HTERT RPE-1 (cell line): Measurements from ENCODE around the gene CCNL2.
"Not testable (repeated sequence)": the region's sequence is repeated elsewhere in the genome, so short reads cannot be mapped to it uniquely, and the experiment has no call there.

ENCODE experiments used
- in situ Hi-C: fragments of 300-500 bp; cut with MboI; formaldehyde crosslinking; loops from 4 replicates; pipeline ENCODE4 v1.14.3; 2020; ENCODE audit warnings: low sequenced_read_pairs

CCNL2 gene

DNA sequence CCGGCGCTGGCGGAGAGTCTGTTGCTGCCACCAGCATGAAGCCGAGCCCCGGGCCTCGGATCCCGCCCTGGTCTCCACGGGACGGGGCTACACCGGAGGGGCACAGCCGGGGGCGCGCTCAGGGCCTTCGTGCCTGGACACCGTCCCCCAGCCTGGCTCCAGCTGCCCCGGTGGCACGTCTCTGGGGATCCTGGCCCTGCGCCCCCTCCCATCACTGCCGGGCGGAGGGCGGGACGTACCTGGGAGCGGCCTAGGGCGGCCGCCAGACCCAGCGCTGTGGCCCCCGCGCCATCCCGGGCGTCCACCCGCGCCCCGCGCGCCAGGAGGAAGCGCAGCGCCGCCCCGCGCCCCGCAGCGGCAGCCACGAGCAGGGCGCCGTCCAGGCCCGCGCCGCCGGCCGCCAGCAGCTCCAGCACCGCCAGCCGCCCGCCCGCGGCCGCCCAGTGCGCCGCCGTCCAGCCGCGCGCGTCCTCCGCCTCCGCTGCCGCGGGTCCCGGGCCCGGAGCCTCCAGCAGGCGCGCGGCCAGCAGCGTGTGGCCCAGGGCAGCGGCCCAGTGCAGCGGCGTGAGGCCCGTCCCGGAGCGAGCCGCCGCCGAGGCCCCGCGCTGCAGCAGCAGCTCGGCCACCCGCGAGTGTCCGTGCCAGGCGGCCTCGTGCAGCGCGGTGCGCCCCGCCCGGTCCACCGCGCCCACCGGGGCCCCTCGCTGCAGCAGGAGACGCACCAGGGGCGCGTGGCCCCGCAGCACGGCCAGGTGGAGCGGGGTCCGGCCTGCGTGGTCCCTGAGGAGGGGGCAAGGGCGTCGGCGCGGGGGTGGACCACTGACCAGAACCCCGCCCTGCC, 20.9 kb upstream of the CCNL2 start:
- in situ Hi-C loops = no loop called here

DNA sequence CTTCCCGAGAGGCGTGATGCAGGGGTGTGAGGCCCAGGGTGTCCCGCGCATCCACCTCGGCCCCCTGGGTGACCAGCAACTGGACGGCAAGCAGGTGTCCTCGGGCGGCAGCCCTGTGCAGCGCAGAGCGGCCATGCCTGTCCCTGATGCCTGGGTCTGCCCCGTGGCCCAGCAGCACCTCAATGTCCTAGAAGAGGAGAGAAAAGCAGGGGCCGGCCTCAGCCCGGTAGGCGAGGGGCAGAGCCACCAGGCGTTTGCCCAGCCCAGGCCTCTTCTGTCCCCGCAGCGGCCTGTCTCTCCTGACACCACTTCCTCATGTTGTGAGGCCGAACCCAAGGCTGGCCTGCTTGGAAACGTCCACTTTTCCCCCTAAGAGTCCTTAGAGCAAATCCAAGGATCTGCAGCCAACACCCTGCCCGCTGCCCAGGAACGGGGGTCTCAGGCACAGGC, 20.3 kb upstream of the CCNL2 start:
- in situ Hi-C loops = no loop called here

DNA sequence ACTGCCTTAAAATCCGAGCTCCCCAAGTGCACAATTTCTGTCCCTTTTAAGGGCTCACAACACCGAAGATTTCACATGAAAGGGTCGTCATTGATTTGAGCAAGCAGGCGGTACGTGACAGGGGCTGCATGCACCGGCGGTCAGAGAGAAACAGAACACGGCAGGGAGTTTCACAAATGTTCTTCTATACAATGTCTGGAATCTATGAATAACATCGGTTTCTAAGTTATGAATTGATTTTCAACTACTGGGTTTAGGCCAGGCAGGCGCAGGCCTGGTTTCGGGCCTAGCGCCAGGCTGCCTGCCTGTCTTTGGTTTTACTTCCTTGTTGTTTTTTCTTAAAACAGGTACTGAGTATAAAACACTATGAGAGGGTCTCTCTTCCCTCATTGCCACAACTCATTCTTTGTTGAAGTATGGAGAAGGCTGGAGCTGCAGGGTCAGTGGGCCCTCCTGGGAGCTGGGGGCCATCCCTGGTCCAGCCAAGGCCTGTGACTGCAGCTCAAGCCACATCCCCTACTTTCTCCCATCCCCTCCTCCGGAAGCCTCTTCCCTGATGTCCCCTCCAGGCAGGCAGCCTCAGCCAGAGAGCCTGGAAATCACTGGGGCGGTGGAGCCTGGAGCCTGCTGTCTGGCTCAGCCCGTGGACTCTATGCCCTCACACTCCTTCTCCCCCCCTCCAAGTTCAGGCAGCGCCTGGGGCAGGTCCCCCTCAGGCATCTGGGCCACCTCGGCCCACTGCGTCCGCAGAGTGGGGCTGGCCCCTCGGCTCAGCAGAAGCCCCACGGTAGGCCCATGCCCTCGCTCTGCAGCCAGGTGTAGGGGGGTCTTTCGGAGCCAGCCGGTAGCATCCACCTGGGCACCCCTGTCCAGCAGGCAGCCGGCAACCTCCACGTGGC, 19.6 kb upstream of the CCNL2 start:
- in situ Hi-C loops = no loop called here

DNA sequence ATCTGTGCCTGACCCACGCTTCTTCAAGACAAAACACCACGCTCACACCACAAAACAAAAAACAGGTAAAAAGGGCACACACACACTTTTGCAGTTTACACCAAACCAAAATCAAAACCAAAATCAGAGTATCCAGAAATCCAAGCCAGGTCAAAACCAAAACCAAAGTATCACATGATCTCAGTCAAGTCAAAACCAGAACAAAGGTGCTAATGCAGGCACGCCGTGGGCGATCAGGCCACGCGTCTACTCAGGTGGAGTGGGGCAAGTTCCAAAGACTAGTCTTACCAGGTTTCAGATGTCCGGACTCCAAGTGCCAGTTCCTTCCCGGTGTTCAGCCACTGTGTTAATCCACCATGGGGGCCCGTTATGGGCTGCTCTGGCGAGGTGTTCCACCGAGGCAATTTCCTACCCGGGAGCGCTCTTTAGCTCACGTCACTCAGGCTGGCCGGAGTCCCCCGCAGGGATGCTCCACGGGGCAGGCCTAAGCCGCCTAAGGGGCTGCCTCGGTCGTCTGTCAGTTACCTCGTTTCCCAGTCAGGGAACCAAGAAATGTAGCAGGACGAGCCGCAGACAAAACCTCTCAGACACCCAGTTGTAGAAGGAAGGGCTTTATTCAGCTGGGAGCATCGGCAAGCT, 18.8 kb upstream of the CCNL2 start:
- in situ Hi-C loops = not testable (repeated sequence)

DNA sequence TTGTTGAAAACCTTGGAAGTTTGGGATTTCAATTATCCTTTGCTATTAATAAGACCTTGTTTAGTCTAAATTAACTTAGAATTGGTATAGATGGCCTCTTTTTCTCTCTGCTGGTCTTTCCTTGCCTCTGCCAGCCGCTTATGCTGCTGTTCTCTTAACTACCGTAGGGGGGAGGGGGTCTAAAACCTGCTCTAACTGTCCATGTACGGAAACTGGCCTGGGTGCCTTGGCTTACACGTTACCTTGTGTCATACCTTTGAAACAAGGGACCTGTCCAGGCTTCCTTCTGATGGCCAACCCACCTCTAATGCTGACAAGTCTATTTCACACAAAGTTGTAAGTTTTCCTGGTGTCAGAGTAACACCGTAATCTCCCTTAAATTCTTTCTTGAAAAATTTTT, 18.3 kb upstream of the CCNL2 start:
- in situ Hi-C loops = not testable (repeated sequence)

DNA sequence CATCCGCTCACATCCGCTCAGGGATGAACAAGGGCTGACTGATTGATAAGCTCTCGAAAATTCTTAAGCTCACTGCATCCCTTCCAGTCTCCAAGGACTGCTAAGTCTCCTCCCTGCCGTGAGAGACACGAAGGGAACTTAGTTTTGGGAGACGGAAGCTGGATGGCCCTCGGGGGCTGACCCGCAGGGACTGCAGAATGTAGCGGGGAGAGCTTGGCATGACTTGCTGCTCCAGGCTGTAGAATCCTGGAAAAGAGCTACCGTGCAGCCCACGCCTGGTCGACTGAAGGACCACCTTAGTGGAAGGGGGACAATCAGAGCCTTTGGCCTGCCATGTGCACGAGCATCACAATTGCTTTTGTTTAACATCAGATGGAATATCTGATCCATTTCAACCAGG, 16.6 kb upstream of the CCNL2 start:
- in situ Hi-C loops = no loop called here

DNA sequence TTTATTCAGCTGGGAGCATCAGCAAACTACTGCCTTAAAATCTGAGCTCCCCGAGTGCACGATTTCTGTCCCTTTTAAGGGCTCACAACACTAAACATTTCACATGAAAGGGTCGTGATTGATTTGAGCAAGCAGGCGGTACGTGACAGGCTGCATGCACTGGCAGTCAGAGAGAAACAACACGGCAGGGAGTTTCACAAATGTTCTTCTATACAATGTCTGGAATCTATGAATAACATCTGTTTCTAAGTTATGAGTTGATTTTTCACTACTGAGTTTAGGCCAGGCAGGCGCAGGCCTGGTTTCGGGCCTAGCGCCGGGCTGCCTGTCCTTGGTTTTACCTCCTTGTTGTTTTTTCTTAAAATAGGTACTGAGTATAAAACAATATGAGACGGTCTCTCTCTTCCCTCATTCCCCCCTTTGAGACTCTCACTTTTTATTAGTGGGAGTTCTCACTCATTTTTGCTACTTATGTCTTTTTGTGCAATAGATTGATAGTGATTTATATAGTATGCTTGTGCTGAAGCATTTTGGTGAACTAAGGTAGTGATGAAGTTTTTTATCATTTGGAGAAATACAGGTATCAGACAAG, 13.3 kb upstream of the CCNL2 start:
- in situ Hi-C loops = not testable (repeated sequence)

DNA sequence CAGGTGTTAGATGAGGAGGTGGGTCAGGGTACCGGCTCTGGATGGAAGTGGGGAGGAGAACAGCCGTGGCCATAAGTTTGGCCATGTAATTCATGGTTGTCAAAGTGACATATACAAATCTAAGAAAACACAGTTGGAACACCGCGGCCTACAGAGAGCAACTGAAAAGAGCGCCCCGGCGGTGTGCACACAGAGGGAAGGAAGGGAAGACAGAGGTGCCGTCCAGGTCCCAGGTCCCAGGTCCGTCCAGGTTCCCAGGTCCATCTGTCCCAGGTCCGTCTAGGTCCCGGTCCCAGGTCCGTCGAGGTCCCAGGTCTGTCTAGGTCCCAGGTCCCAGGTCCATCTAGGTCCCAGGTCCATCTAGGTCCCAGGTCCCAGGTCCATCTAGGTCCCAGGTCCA, 12.5 kb upstream of the CCNL2 start:
- in situ Hi-C loops = no loop called here

DNA sequence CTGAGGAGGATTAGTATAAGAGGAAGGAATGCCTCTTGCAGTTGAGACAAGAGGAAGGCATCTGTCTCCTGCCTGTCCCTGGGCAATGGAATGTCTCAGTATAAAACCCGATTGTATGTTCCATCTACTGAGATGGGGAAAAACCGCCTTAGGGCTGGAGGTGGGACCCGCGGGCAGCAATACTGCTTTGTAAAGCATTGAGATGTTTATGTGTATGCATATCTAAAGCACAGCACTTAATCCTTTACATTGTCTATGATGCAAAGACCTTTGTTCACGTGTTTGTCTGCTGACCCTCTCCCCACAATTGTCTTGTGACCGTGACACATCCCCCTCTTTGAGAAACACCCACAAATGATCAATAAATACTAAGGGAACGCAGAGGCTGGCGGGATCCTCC, 11.1 kb upstream of the CCNL2 start:
- in situ Hi-C loops = not testable (repeated sequence)

DNA sequence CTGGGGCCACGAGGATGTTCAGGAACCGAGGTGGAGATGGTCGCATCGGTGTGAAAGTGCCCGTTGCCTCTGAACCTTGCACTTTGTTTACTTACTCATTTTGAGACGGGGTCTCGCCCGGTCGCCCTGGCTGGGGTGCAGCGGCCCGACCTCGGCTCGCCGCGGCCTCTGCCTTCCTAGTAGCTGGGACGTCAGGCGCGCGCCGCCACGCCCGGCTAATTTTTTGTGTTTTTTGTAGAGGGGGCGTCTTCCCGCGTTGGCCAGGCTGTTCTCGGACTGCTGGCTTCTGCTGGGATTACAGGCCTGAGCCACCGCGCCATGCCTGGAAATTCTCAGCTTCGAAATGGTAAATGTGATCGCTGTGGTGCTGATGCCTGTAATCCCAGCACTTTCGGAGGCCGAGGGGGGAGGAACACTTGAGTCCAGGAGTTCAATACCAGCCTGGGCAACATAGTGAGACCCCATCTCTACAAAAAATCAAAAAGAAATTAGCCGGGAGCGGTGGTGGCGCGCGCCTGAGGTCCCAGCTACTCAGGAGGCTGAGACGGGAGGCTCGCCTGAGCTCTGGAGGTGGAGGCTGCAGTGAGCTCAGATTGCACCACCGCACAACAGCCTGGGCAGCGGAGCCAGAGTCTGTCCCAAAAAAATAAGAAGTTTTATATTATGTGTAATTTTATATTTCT, 8.6 kb upstream of the CCNL2 start:
- in situ Hi-C loops = no loop called here

DNA sequence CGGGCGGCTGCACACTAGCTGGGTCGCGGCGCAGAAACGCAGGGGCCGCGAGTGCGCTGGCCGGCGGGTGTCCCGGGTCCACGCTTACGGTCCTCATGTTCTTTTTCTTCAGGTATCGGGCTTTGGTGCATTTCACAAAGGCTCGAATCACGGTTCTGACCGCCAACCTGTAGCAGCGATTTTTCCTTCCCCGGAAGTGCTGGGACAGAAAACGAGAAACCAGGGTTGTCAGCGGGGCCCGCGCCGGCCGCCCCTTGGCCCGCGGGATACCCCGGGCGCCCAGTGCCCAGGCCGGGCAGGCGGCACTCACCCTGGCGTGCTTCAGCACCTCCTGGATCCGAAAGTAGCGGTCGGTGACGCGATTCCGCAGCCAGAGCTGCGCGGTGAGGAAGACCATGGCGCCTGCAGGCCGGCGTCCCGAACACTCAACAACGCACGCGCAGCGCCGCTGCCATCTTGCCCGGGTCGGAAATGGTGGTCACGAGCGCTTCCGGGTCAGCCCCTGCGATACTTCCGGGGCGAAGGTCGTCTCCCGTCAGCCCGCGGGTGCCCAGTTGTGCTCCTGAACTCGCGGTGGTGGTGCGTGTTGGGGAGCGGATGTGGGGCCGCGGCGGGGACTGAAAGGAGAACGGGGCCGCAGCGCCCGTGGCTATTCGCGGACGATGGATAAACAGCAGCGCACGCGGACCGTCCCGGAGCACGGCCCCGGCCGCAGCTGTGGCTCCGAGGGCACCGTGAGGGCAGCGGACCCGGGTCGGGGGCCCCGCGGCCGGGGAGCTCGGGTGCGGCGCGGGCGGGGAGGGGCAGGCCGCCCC, 7.9 kb upstream of the CCNL2 start, which contains the start of gene MRPL20:
TSS of gene MRPL20 (minus strand) at position 473 of the 815 bp plus-strand sequence. CDS start at position 397, 76 bp downstream.
- in situ Hi-C loops = no loop called here

DNA sequence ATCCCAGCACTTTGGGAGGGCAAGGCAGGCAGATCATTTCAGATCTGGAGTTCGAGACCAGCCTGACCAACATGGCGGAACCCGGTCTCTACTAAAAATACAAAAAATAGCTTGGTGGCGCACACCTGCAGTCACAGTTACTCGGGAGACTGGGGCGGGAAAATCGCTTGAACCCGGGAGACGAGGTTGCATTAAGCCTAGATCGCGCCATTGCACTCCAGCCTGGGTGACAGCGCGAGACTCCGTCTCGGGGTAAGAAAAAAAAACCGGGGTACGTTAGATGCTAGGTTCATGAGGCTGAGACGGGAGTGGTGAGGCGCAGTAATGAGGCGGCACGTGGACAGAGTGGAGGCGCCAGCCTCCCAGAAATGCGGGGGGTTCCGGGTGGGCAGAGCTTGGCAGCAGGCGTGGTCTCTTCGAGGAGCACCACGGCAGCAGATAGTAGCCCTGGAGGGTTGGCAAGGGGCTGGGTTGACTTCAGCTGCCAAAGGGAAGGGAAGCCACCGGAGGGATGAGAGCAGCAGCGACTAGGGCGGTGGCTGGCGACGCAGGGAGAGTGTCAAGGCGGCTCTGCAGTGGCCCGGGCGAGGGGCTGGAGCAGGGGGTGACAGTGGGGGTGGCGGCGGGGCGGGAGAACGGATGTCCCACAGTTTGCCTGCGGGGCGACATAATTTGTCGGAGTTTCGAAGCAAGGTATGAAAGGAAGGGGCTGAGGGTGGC, 7.1 kb upstream of the CCNL2 start:
- in situ Hi-C loops = no loop called here

DNA sequence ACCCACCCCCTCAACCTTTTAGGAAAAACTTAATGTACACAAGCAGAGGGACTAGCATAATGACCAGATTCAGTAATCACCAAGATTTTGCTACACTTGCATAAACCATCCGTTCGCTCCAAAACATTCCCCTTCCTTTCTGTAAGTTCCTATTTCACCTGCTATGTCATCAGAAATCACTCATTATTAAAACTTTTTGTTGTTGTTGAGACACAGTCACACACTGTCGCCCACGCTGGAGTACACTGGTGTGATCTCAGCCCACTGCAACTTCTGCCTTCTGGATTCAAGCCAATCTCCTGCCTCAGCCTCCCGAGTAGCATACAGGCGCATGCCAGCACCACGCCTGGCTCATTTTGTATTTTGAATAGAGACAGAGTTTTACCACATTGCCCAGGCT, 4.5 kb upstream of the CCNL2 start:
- in situ Hi-C loops = no loop called here

DNA sequence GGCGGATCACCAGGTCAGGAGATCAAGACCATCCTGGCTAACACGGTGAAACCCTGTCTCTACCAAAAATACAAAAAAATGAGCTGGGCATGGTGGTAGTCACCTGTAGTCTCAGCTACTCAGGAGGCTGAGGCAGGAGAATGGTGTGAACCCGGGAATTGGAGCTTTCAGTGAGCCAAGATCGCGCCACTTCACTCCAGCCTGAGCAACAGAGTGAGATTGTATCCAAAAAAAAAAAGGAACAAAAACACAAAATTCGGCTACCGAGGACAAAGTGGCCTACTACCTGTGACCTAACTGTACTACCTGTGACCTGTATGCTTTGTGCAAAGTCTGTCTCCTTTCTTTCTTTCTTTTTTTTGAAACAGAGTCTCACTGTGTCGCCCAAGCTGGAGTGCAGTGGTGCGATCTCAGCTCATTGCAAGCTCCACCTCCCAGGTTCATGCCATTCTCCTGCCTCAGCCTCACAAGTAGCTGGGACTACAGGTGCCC, 3.8 kb upstream of the CCNL2 start:
- in situ Hi-C loops = not testable (repeated sequence)

DNA sequence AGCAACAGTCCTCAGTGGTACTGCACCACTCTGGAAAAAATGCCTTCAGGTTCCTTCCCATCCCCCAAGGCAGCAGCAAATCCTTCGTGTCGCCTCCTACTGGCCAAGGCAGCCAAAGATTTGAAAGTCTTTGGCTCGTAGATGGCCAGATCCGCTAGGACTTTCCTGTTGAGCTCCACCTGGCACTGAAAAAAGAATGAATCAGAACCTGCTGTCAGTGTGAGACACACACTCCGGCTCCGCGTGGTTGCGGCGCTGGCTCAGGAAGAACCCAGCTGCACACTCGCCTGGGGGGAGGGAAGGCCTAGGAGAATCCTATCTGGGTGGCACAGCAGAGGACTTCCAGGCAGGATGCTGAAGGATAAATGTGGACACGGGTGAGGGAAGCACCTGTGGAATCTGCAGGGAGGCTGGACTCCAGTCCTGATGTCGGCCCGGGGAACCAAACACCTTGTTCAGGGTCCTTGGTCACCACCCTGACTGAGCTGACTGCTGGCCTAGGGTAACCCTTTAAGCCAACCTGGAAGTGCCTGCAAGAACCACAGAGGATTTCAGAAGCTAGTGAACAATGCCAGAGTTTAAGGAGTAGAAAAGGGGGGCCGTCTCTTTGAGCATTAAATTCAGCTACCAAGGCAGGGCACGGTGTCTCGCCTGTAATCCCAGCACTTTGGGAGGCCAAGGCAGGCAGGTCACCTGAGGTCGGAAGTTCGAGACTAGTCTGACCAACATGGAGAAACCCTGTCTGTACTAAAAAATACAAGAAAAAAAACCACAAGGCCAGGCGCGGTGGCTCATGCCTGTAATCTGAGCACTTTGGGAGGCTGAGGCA, 3.2 kb upstream of the CCNL2 start:
- in situ Hi-C loops = no loop called here

DNA sequence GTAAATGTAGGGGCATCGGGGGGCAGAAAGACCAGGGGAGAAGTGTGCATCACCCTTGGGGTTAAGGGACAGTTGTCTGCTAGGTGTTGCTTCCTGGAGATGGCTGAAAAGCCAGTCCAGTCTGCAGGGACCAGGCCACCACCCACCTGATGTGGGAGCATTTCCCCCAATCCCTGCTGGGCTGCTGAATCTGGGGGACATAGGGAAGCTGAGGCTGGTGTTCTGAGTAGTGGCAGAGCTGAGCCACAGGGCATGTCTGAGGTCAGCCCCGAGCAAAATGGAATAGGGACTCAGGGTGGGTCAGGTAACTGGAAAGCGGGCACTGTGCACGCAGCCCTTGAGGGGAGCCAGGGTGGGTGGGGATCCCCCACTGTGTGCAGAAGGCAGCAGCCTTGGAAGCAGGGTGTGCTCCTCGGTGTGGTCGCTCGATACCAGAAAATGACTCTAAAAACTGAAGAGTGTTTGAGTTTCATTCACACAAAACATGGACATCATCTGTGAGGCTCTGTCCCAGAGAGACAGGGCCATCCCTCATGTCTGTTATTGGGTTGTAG, 2.4 kb upstream of the CCNL2 start:
- in situ Hi-C loops = no loop called here
